HEK293 (cell line): Measurements from ENCODE around the gene MED17.

Experiments used
- ATF2 ChIP-seq: fragments of 450-650 bp; formaldehyde crosslinking; IDR thresholded peaks from 2 replicates; pipeline ENCODE4 v1.5.1; 2016; ENCODE audit warnings: missing biosample characterization, missing genetic modification characterization, low read depth
- KLF1 ChIP-seq: fragments of 450-650 bp; formaldehyde crosslinking; IDR thresholded peaks from 2 replicates; pipeline ENCODE4 v1.5.1; 2016; ENCODE audit warnings: missing biosample characterization, missing genetic modification characterization
- ZNF174 ChIP-seq: fragments of 450-650 bp; formaldehyde crosslinking; IDR thresholded peaks from 2 replicates; pipeline ENCODE4 v1.5.0; 2017; ENCODE audit warnings: missing biosample characterization, mild to moderate bottlenecking, missing genetic modification characterization
- TF ChIP-seq, protein P1 (sequence below): fragments of 450-650 bp; formaldehyde crosslinking; IDR thresholded peaks from 2 replicates; pipeline ENCODE4 v1.5.1; 2016; ENCODE audit warnings: missing biosample characterization, missing genetic modification characterization

DNA sequence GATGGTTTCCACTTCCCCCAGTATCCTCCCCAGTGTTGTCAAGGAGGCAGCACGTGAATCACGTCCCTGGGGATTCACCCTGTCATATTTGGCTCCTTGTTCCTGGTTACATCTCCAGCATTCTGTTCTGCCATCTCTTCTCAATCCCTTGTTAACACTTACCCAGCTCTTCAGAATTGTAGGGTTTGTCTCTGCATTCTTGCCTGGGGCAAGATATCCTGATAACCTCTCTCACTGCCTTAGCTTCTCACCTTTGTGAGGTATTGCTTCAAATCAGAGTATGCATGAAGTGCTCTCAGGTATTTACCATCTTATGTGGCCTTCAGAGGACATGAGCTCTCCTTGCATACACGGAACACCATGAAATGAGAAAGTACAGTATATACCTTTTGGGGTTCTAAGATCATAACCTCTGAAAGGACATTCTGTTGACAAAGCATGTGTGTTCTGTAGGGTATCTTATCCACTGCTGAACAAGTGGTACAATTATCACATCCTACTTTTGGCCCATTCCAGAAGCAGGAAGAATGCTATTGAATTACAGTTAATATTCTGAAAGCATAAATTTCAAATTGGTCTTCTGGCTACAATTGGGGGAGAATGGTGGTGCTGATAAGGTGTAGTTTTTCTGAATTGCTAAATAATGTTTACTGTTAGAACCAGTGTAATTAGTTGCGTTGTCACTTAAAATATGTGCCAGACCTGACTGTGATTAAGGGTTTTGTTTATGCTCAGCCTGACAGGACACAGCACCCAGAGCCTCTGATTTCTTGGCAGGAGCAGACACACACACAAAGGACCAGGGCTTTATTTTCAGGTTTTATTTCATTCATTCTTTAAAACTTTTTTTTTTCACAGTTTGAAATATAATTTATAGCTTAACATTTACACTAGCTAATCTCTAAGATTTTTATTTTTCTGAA is 33.6 kb downstream of the MED17 start:
- TF ChIP-seq ZNF174 (tag by site-specific recombination) (no peak), KLF1 (no peak), ATF2 (tag by site-specific recombination) (no peak)
- TF ChIP-seq, protein P1, sequence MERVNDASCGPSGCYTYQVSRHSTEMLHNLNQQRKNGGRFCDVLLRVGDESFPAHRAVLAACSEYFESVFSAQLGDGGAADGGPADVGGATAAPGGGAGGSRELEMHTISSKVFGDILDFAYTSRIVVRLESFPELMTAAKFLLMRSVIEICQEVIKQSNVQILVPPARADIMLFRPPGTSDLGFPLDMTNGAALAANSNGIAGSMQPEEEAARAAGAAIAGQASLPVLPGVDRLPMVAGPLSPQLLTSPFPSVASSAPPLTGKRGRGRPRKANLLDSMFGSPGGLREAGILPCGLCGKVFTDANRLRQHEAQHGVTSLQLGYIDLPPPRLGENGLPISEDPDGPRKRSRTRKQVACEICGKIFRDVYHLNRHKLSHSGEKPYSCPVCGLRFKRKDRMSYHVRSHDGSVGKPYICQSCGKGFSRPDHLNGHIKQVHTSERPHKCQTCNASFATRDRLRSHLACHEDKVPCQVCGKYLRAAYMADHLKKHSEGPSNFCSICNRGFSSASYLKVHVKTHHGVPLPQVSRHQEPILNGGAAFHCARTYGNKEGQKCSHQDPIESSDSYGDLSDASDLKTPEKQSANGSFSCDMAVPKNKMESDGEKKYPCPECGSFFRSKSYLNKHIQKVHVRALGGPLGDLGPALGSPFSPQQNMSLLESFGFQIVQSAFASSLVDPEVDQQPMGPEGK, result no peak
